ENCODE measurements around the gene MBD3.

Gene MBD3

DNA sequence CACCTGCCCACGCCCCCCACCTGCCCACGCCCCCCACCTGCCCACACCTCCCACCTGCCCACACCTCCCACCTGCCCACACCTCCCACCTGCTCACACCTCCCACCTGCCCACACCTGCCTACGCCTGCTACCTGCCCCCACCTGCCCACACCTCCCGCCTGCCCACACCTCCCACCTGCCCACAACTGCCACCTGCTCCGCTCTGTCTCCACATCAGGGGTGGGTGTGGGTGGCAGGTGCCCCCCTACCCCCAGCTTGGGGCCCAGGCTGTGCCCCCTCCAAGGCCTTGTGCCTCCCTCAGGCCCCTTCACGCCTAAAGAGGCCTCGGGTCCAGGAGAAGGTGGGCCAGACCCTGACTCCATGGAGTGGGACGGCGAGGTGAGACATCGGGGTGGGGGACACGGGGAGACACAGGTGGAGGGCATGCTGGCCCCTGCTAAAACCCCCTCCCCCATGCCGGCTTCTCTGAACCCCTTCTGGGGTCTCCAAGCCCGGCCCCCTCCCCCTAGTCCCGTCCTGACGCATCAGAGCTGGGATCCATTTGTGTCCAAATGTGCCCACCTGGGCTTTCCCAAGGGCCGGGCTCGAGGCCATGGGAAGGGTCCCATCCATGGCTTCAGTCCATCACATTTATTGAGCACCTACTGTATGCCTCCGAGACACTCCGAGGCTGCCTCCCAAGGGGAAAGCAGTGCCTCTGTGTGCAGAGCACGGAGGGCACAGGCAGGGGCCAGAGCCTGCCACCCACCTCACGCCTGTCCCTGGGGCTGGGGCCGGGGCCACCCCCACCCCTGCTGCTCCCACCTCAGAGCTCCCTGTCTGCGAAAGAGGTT lies 63.9 kb downstream of the MBD3 start:
- CTCF ChIA-PET = no interaction called here
- POLR2A ChIA-PET = no interaction called here
- no peak for DNase-seq (ENCODE audit: extremely low spot score)
- no peak for TF ChIP-seq SUZ12 (IDR thresholded peaks at IDR 0.05)
- TF ChIP-seq FOXA1 (IDR thresholded peaks at IDR 0.05) = no peak
- no peak for TF ChIP-seq ARNT (IDR thresholded peaks at IDR 0.05)
- TF ChIP-seq LEF1 (IDR thresholded peaks at IDR 0.05; ENCODE audit: borderline replicate concordance) = no peak
- TF ChIP-seq SP1 (IDR thresholded peaks at IDR 0.05) = no peak
- no peak for TF ChIP-seq ZNF384 (IDR thresholded peaks at IDR 0.05)
- no peak for TF ChIP-seq HDGF (IDR thresholded peaks at IDR 0.05; ENCODE audit: borderline replicate concordance)
- TF ChIP-seq FOXK2 (IDR thresholded peaks at IDR 0.05) = no peak
- no peak for TF ChIP-seq ELF4 (IDR thresholded peaks at IDR 0.05)
- TF ChIP-seq FOXM1 (IDR thresholded peaks at IDR 0.05; ENCODE audit: borderline replicate concordance) = no peak

DNA sequence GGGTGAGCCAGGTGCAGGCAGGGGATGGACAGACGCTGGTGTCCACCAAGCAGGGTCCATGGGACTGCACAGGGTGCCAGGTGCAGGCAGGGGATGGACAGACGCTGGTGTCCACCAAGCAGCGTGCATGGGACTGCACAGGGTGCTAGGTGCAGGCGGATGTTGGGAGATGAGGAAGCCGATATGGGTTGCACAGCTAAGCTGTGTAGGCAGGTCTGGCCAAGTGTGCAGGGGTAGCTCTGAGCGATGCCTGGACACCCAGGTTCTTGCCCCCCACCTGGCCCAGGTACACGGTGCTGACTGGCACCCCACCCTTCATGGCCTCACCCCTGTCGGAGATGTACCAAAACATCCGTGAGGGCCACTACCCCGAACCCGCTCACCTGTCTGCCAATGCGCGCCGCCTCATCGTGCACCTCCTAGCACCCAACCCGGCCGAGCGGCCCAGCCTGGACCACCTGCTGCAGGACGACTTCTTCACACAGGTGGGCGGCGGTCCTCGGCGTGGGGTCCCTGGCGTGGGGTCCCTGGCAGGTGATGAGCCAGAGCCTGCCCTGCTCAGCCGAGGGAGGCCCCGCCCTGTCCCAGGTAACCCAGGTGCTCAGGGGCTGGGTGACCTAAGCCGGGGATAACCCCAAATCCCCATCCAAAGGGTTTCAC lies 64.9 kb downstream of the MBD3 start:
- ChIA-PET CTCF (no interaction called here), POLR2A (no interaction called here)
- DNase-seq (ENCODE audit: extremely low spot score) = no peak
- TF ChIP-seq BHLHE40 (IDR thresholded peaks at IDR 0.05; ENCODE audit: borderline replicate concordance) = no peak
- TF ChIP-seq NFRKB (IDR thresholded peaks at IDR 0.05) = no peak
- no peak for TF ChIP-seq ELF4 (IDR thresholded peaks at IDR 0.05)
- no peak for TF ChIP-seq HDGF (IDR thresholded peaks at IDR 0.05; ENCODE audit: borderline replicate concordance)
- no peak for TF ChIP-seq ZNF384 (IDR thresholded peaks at IDR 0.05)
- no peak for TF ChIP-seq ARNT (IDR thresholded peaks at IDR 0.05)
- no peak for TF ChIP-seq SUZ12 (IDR thresholded peaks at IDR 0.05)
- no peak for TF ChIP-seq CTBP1 (IDR thresholded peaks at IDR 0.05; ENCODE audit: borderline replicate concordance)
- TF ChIP-seq L3MBTL2 (conservative IDR thresholded peaks at IDR 0.05) = no peak
- TF ChIP-seq FOXA1 (IDR thresholded peaks at IDR 0.05) = no peak
- no peak for TF ChIP-seq SP1 (IDR thresholded peaks at IDR 0.05)
- no peak for TF ChIP-seq FOXK2 (IDR thresholded peaks at IDR 0.05)

DNA sequence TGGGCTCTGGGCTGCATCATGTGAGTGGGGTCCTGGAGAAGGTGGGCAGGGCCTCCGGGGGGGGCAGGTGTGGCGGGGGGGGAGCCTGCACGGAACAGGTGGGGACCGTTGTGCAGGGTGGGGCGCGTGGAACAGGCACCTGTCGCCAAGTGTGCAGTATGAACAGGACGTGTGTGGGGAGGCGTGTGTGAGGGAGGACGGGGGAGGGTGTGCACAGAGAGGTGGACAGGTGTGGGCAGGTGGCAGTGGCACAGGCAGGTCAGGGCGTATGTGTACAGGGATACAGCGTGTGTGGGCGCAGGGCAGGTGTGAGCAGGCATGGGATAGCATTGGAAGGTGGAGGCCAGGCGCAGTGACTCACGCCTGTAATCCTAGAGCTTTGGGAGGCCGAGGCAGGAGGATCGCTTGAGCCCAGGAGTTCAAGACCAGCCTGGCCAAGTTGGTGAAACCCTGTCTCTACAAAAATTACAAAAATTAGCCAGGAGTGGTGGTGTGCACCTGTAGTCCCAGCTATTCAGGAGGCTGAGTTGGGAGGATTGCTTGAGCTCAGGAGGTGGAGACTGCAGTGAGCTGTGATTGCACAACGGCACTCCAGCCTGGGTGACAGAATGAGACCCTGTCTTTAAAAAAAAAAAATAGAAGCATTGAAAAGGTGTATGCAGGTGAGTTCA lies 65.6 kb downstream of the MBD3 start:
- CTCF ChIA-PET = no interaction called here
- POLR2A ChIA-PET = no interaction called here
- TF ChIP-seq SP1 (IDR thresholded peaks at IDR 0.05) (no peak), LEF1 (IDR thresholded peaks at IDR 0.05; ENCODE audit: borderline replicate concordance) (no peak), ARNT (IDR thresholded peaks at IDR 0.05) (no peak), FOXK2 (IDR thresholded peaks at IDR 0.05) (no peak), FOXA1 (IDR thresholded peaks at IDR 0.05) (no peak), CTBP1 (IDR thresholded peaks at IDR 0.05; ENCODE audit: borderline replicate concordance) (no peak), TARDBP (IDR thresholded peaks at IDR 0.05) (no peak), ELF4 (IDR thresholded peaks at IDR 0.05) (no peak), HDGF (IDR thresholded peaks at IDR 0.05; ENCODE audit: borderline replicate concordance) (no peak), L3MBTL2 (conservative IDR thresholded peaks at IDR 0.05) (no peak), BHLHE40 (IDR thresholded peaks at IDR 0.05; ENCODE audit: borderline replicate concordance) (no peak), SUZ12 (IDR thresholded peaks at IDR 0.05) (no peak), ZNF384 (IDR thresholded peaks at IDR 0.05) (no peak), FOXM1 (IDR thresholded peaks at IDR 0.05; ENCODE audit: borderline replicate concordance) (no peak), NFRKB (IDR thresholded peaks at IDR 0.05) (no peak)
- TF ChIP-seq, protein P1, sequence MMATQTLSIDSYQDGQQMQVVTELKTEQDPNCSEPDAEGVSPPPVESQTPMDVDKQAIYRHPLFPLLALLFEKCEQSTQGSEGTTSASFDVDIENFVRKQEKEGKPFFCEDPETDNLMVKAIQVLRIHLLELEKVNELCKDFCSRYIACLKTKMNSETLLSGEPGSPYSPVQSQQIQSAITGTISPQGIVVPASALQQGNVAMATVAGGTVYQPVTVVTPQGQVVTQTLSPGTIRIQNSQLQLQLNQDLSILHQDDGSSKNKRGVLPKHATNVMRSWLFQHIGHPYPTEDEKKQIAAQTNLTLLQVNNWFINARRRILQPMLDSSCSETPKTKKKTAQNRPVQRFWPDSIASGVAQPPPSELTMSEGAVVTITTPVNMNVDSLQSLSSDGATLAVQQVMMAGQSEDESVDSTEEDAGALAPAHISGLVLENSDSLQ (IDR thresholded peaks at IDR 0.05) = no peak
- no peak for DNase-seq (ENCODE audit: extremely low spot score)

GRCh38 chr19:1526066-1526778 lies 66.4 kb downstream of the MBD3 start:
- ChIA-PET POLR2A (no interaction called here), CTCF (no interaction called here)
- DNase-seq (ENCODE audit: extremely low spot score) = no peak
- no peak for TF ChIP-seq LEF1 (IDR thresholded peaks at IDR 0.05; ENCODE audit: borderline replicate concordance)

GRCh38 chr19:1525343-1525742 lies 67.3 kb downstream of the MBD3 start:
- DNase-seq (ENCODE audit: extremely low spot score) = no peak
- CTCF ChIA-PET = no interaction called here
- POLR2A ChIA-PET = no interaction called here
- TF ChIP-seq TARDBP (IDR thresholded peaks at IDR 0.05) (no peak), L3MBTL2 (conservative IDR thresholded peaks at IDR 0.05) (no peak), BHLHE40 (IDR thresholded peaks at IDR 0.05; ENCODE audit: borderline replicate concordance) (no peak), NFRKB (IDR thresholded peaks at IDR 0.05) (no peak), ZNF384 (IDR thresholded peaks at IDR 0.05) (no peak), FOXK2 (IDR thresholded peaks at IDR 0.05) (no peak), SP1 (IDR thresholded peaks at IDR 0.05) (no peak), ARNT (IDR thresholded peaks at IDR 0.05) (no peak), HDGF (IDR thresholded peaks at IDR 0.05; ENCODE audit: borderline replicate concordance) (no peak), FOXA1 (IDR thresholded peaks at IDR 0.05) (no peak), SUZ12 (IDR thresholded peaks at IDR 0.05) (no peak), CTBP1 (IDR thresholded peaks at IDR 0.05; ENCODE audit: borderline replicate concordance) (no peak)

DNA sequence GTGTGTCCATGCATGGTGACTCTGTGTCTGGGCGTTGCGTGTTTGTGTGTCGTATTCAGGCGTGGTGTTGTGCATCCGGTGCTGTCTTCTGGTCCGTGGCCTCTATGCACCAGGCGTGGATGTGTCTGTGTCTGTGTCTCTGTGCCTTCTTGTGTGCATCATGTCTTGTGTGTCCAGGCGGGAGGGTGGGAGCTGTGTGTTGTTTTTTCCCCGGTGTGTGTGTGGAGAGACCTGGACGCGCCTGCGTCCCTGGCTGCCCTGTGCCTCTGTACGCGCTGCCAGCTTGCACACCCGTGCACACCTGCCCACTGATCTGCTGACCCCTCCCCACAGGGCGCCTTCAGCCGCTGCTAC lies 67.7 kb downstream of the MBD3 start:
- DNase-seq (ENCODE audit: extremely low spot score) = no peak
- ChIA-PET CTCF (no interaction called here), POLR2A (no interaction called here)

More for the DNA sequence above, 67.7 kb downstream of the MBD3 start:
- TF ChIP-seq SP1 (IDR thresholded peaks at IDR 0.05) = no peak
- no peak for TF ChIP-seq FOXA1 (IDR thresholded peaks at IDR 0.05)
